Purkinje cell (primary cell): ENCODE measurements around the gene EFNA1. TPM values are rescaled to one million over a fixed set of nuclear protein-coding genes. Genes with fewer than 3 reads are reported as not detected.

Experiments used
- polyA plus RNA-seq: library from polyadenylated mRNA; unstranded; fragments of >200 nt; fragmentation: Nextera tagmentation; gene quantifications from 2 replicates; pipeline ENCODE4 v1.2.1, GENCODE V29; 2014

EFNA1 gene
- 1.4 and 3.8 TPM in 2 replicates for polyA plus RNA-seq

GRCh38 chr1:155127105-155127966 is at the start of gene EFNA1:
Gene EFNA1, plus strand, starts transcription at chr1:155127876. Its CDS starts 102 bp downstream, at chr1:155127978.

GRCh38 chr1:155078469-155079209 is 49.0 kb upstream of the EFNA1 start, which contains the start of gene EFNA3:
Gene EFNA3, plus strand, starts transcription at chr1:155078837. Its CDS starts 105 bp downstream, at chr1:155078942.

DNA sequence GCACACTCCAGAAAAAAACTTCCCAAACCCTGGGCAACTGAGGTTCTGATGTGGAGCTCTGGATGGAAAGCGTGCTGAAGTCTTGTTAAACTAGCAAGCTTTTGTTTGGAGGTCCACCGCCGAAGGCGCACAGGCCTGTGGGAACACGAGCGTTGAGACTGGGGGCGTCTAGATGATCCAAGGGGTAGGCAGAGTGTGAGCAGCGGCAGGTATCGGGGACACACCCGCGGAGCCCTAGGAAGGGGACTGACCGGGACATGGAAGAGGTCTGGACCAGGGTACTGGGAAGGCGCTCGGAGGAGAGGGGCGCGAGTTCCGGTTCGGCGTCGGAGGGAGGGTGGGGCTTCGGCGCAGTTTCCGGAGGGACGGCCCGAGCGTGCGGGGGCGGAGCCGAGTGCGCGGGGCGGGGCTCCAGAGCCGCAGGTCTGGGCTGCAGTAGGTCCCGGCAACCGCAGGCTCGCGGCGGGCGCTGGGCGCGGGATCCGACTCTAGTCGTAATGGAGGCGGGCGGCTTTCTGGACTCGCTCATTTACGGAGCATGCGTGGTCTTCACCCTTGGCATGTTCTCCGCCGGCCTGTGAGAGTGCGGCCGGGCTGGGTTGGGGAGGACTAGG is 7.8 kb downstream of the EFNA1 start, which contains the start of gene SLC50A1:
SLC50A1 (plus strand) TSS at position 438 of the 614 bp plus-strand sequence; CDS start at position 498, 60 bp downstream.

GRCh38 chr1:155139895-155140629 is 12.4 kb downstream of the EFNA1 start, which contains the start of gene DPM3:
Gene DPM3, minus strand, starts transcription at chr1:155140531. Its CDS starts 291 bp downstream, at chr1:155140240.

DNA sequence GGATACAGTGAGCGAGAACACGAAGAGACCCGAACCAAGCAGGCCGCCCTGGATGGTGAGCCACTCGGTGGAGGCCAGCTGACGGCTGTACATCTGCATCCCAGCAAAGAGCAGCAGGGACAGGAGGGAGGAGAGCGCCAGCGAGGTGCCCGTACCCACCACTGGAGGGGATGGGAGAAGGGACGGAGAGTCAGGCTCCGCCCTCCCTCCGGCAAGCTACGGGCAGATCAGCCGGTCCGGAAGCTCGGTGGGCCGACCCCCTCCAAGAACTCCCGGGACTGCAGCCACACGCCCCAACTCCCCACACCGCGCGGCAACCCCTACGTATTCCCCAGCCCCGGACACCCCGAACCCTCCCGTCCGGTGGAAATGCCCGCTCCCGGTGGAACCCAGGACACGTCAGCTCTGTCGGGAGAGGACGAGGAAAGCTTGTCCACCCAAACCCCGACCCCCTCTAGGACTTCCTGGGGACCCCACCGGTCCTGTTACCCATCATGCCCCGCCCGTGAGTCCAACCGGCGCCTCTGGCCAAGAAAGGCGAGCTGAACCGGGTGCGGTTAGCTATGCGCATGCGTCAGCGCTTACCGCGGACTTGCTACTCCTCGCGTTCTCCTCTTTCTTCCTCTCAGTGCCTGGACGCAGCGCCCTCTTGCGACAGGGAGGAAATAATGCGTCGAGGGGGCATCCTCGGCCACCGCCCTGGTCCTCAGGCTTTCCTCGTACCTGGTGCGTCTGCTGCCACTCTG is 45.2 kb downstream of the EFNA1 start, which contains the start of gene KRTCAP2:
KRTCAP2 (minus strand) TSS at position 573 of the 746 bp plus-strand sequence; CDS start at position 493, 80 bp downstream.

GRCh38 chr1:155173478-155174323 is 46.0 kb downstream of the EFNA1 start, which contains the start of gene TRIM46:
Gene TRIM46, plus strand, starts transcription at chr1:155173849. Its CDS starts 118 bp downstream, at chr1:155173967.

Other genes starting within 250 kb of the EFNA1 start
- gene PMVK, start 191.2 kb upstream of the EFNA1 start, polyA plus RNA-seq, result 25.0 and 27.5 TPM in 2 replicates
- 1.2 and 1.5 TPM in 2 replicates for gene PBXIP1, start 171.8 kb upstream of the EFNA1 start, polyA plus RNA-seq
- gene PYGO2, start 166.1 kb upstream of the EFNA1 start, polyA plus RNA-seq, result 2.0 and 3.7 TPM in 2 replicates
- 1.3 and 2.0 TPM in 2 replicates for gene SHC1, start 157.1 kb upstream of the EFNA1 start, polyA plus RNA-seq
- gene CKS1B, start 153.2 kb upstream of the EFNA1 start, polyA plus RNA-seq, result 48.7 and 52.2 TPM in 2 replicates
- 21.8 and 34.5 TPM in 2 replicates for gene FLAD1, start 144.5 kb upstream of the EFNA1 start, polyA plus RNA-seq
- gene LENEP, start 134.3 kb upstream of the EFNA1 start, polyA plus RNA-seq, result not detected in 2 replicates
- 0.15 TPM in 1 of 2 replicates, not detected in the other for gene ZBTB7B, start 125.1 kb upstream of the EFNA1 start, polyA plus RNA-seq
- gene DCST2, start 94.1 kb upstream of the EFNA1 start, polyA plus RNA-seq, result not detected in 2 replicates
- gene DCST1, start 94.1 kb upstream of the EFNA1 start, polyA plus RNA-seq, result not detected in 2 replicates
- 0.28 and 1.2 TPM in 2 replicates for gene ADAM15, start 76.6 kb upstream of the EFNA1 start, polyA plus RNA-seq
- not detected in 2 replicates for gene EFNA4, start 64.1 kb upstream of the EFNA1 start, polyA plus RNA-seq
- gene EFNA3, start 49.0 kb upstream of the EFNA1 start, polyA plus RNA-seq, result 2.2 and 6.2 TPM in 2 replicates
- 4.2 and 5.1 TPM in 2 replicates for gene SLC50A1, start 8.0 kb downstream of the EFNA1 start, polyA plus RNA-seq
- 88.7 and 130 TPM in 2 replicates for gene DPM3, start 12.7 kb downstream of the EFNA1 start, polyA plus RNA-seq
- 468 and 662 TPM in 2 replicates for gene KRTCAP2, start 45.4 kb downstream of the EFNA1 start, polyA plus RNA-seq
- gene TRIM46, start 46.0 kb downstream of the EFNA1 start, polyA plus RNA-seq, result 0.73 and 2.3 TPM in 2 replicates
- gene THBS3, start 80.0 kb downstream of the EFNA1 start, polyA plus RNA-seq, result 0.56 and 2.3 TPM in 2 replicates
- gene MTX1, start 80.8 kb downstream of the EFNA1 start, polyA plus RNA-seq, result 19.3 and 24.2 TPM in 2 replicates
- gene ENTREP3, start 127.6 kb downstream of the EFNA1 start, polyA plus RNA-seq, result 8.9 and 11.0 TPM in 2 replicates
- gene SCAMP3, start 134.5 kb downstream of the EFNA1 start, polyA plus RNA-seq, result 127 and 148 TPM in 2 replicates
- gene CLK2, start 145.6 kb downstream of the EFNA1 start, polyA plus RNA-seq, result 4.2 and 7.1 TPM in 2 replicates
- 1.5 and 4.9 TPM in 2 replicates for gene HCN3, start 149.6 kb downstream of the EFNA1 start, polyA plus RNA-seq
- not detected in 2 replicates for gene PKLR, start 173.6 kb downstream of the EFNA1 start, polyA plus RNA-seq
- 54.8 and 91.9 TPM in 2 replicates for gene FDPS, start 181.0 kb downstream of the EFNA1 start, polyA plus RNA-seq
- 69.1 and 80.0 TPM in 2 replicates for gene RUSC1, start 193.0 kb downstream of the EFNA1 start, polyA plus RNA-seq